ENCODE data around the gene ERGIC1. TPM values are rescaled to one million over a fixed set of nuclear protein-coding genes. Genes with fewer than 3 reads are reported as not detected.
"Not testable (repeated sequence)": the region's sequence is repeated elsewhere in the genome, so short reads cannot be mapped to it uniquely, and the experiment has no call there.

Gene ERGIC1
- total RNA-seq, 1 donor from 2014 or later = 79.4 TPM

- Histone ChIP-seq H3K36me3 (no peaks in the 10 kb centered on the region), H3K4me3 (no peak overlapping the region), H3K27ac (replicated peaks) (no peak overlapping the region), H3K4me1 (peaks cover 57% of the 10 kb centered on the region), H3K9me3 (replicated peaks) (no peaks in the 10 kb centered on the region), H3K27me3 (ENCODE audit: low read depth) (no peaks in the 10 kb centered on the region)
- intact Hi-C loops (cut with micrococcal nuclease) = no loop called here
- no peak for TF ChIP-seq CTCF (IDR thresholded peaks at IDR 0.05; ENCODE audit: borderline replicate concordance)
- no peak for DNase-seq
Measured at GRCh38 chr5:172845154-172845553, 11.1 kb downstream of the ERGIC1 start.

GRCh38 chr5:172845576-172845975 is 11.5 kb downstream of the ERGIC1 start:
- H3K4me1 ChIP-seq = peaks cover 57% of the 10 kb centered on the region
- DNase-seq = no peak
- no peak overlapping the region for H3K4me3 ChIP-seq
- H3K36me3 ChIP-seq = no peaks in the 10 kb centered on the region
- H3K27me3 ChIP-seq (ENCODE audit: low read depth) = no peaks in the 10 kb centered on the region
- intact Hi-C loops (cut with micrococcal nuclease) = no loop called here
- no peak for TF ChIP-seq CTCF (IDR thresholded peaks at IDR 0.05; ENCODE audit: borderline replicate concordance)
- H3K9me3 ChIP-seq (replicated peaks) = no peaks in the 10 kb centered on the region
- H3K27ac ChIP-seq (replicated peaks) = no peak overlapping the region

GRCh38 chr5:172846249-172846648 is 12.2 kb downstream of the ERGIC1 start:
- intact Hi-C loops (cut with micrococcal nuclease) = no loop called here
- H3K4me1 ChIP-seq = peaks cover 50% of the 10 kb centered on the region
- H3K27ac ChIP-seq (replicated peaks) = no peak overlapping the region
- H3K4me3 ChIP-seq = no peak overlapping the region
- H3K9me3 ChIP-seq (replicated peaks) = no peaks in the 10 kb centered on the region
- no peak for DNase-seq
- H3K36me3 ChIP-seq = no peaks in the 10 kb centered on the region
- H3K27me3 ChIP-seq (ENCODE audit: low read depth) = no peaks in the 10 kb centered on the region
- no peak for TF ChIP-seq CTCF (IDR thresholded peaks at IDR 0.05; ENCODE audit: borderline replicate concordance)

- H3K4me3 ChIP-seq = no peak overlapping the region
- H3K4me1 ChIP-seq = peaks cover 46% of the 10 kb centered on the region
- no peak overlapping the region for H3K27ac ChIP-seq (replicated peaks)
- H3K27me3 ChIP-seq (ENCODE audit: low read depth) = no peaks in the 10 kb centered on the region
- H3K36me3 ChIP-seq = no peaks in the 10 kb centered on the region
- no peak for TF ChIP-seq CTCF (IDR thresholded peaks at IDR 0.05; ENCODE audit: borderline replicate concordance)
- no peak for DNase-seq
- intact Hi-C loops (cut with micrococcal nuclease) = no loop called here
- no peaks in the 10 kb centered on the region for H3K9me3 ChIP-seq (replicated peaks)
Measured at GRCh38 chr5:172846677-172847076, 12.6 kb downstream of the ERGIC1 start.

- H3K27ac ChIP-seq (replicated peaks); H3K4me3 ChIP-seq; intact Hi-C loops (cut with micrococcal nuclease); H3K9me3 ChIP-seq (replicated peaks); H3K27me3 ChIP-seq (ENCODE audit: low read depth); H3K36me3 ChIP-seq; DNase-seq: not testable (repeated sequence)
- peaks cover 52% of the 10 kb centered on the region for H3K4me1 ChIP-seq
Measured at GRCh38 chr5:172847584-172847983, 13.5 kb downstream of the ERGIC1 start.

GRCh38 chr5:172848419-172848818 is 14.4 kb downstream of the ERGIC1 start:
- H3K27ac ChIP-seq (replicated peaks) = no peak overlapping the region
- peaks cover 60% of the 10 kb centered on the region for H3K4me1 ChIP-seq
- H3K36me3 ChIP-seq = no peaks in the 10 kb centered on the region

More at GRCh38 chr5:172848419-172848818, 14.4 kb downstream of the ERGIC1 start:
- no peak overlapping the region for H3K4me3 ChIP-seq
- intact Hi-C loops (cut with micrococcal nuclease) = no loop called here
- no peak for DNase-seq
- no peaks in the 10 kb centered on the region for H3K27me3 ChIP-seq (ENCODE audit: low read depth)
- no peaks in the 10 kb centered on the region for H3K9me3 ChIP-seq (replicated peaks)
- no peak for TF ChIP-seq CTCF (IDR thresholded peaks at IDR 0.05; ENCODE audit: borderline replicate concordance)

All from left ventricle myocardium inferior (tissue), 1 donor.